Astrocyte of the spinal cord (primary cell): Measurements from ENCODE around the gene GPRC5A.
A peak's percentile ranks its signal among the peaks of the same experiment; 100 is the strongest.
"Not testable (repeated sequence)": the region's sequence is repeated elsewhere in the genome, so short reads cannot be mapped to it uniquely, and the experiment has no call there.

ENCODE experiments used
- DNase-seq: peaks from one replicate; pipeline ENCODE4 v3.0.0; 2011; ENCODE audit warnings: low read depth, low spot score
- H3K4me3 ChIP-seq: 2 replicates; pipeline ENCODE4 v1.5.1; 2011; ENCODE audit warnings: low read depth, mild to moderate bottlenecking, low read length, moderate library complexity
- in situ Hi-C: cut with HindIII; loops from 2 replicates; pipeline ENCODE4 v1.10.0; 2017; ENCODE audit warnings: low sequenced_read_pairs
- TF ChIP-seq, protein P1 (sequence below): IDR thresholded peaks from 2 replicates; pipeline ENCODE4 v1.5.1; 2012; ENCODE audit warnings: low read depth, mild to moderate bottlenecking, low read length, inconsistent platforms

Gene GPRC5A, protein sequence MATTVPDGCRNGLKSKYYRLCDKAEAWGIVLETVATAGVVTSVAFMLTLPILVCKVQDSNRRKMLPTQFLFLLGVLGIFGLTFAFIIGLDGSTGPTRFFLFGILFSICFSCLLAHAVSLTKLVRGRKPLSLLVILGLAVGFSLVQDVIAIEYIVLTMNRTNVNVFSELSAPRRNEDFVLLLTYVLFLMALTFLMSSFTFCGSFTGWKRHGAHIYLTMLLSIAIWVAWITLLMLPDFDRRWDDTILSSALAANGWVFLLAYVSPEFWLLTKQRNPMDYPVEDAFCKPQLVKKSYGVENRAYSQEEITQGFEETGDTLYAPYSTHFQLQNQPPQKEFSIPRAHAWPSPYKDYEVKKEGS

DNA sequence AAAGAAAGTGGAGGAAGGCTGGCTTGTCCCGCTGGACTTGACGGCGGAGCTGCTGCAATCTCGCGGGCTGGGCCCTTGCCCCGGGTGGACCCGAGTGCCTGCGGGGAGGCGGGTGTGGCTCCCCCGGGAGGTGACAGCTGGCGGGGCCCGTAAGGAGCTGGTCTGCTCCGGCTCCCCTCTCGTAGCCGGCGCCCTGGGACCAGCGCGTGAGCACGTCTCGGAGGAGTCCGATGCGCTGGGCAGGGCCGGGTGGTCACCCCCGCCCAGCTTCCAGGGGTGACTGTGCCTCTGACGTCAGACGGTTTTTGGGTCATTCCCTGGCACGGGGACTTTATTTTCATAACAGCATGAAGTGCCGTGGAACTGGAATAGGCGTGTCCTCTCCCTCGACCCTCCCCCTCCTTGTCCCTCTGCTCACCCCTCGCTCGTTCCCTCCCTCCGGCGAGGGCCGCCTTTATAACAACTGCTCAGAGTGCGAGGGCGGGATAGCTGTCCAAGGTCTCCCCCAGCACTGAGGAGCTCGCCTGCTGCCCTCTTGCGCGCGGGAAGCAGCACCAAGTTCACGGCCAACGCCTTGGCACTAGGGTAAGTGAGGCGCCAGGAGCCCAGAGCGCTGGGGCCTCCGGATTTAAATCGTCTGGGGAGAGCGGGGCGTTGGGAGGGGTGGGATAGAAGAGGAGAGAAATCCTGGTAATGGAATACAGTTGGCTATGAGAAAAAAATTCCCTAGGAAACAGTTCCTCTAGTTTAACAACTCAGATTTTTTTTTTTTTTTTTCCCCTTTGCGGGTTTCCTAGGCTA is at the start of gene GPRC5A:
TSS of gene GPRC5A (plus strand) at position 483 of the 801 bp plus-strand sequence. CDS start 16,688 bp downstream, outside the sequence.
- H3K4me3 ChIP-seq = peak within 1 kb of the TSS; percentile 56
- peak; percentile 98 for DNase-seq
- in situ Hi-C loops = no loop called here
- TF ChIP-seq, protein P1, sequence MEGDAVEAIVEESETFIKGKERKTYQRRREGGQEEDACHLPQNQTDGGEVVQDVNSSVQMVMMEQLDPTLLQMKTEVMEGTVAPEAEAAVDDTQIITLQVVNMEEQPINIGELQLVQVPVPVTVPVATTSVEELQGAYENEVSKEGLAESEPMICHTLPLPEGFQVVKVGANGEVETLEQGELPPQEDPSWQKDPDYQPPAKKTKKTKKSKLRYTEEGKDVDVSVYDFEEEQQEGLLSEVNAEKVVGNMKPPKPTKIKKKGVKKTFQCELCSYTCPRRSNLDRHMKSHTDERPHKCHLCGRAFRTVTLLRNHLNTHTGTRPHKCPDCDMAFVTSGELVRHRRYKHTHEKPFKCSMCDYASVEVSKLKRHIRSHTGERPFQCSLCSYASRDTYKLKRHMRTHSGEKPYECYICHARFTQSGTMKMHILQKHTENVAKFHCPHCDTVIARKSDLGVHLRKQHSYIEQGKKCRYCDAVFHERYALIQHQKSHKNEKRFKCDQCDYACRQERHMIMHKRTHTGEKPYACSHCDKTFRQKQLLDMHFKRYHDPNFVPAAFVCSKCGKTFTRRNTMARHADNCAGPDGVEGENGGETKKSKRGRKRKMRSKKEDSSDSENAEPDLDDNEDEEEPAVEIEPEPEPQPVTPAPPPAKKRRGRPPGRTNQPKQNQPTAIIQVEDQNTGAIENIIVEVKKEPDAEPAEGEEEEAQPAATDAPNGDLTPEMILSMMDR = peak; percentile 39

DNA sequence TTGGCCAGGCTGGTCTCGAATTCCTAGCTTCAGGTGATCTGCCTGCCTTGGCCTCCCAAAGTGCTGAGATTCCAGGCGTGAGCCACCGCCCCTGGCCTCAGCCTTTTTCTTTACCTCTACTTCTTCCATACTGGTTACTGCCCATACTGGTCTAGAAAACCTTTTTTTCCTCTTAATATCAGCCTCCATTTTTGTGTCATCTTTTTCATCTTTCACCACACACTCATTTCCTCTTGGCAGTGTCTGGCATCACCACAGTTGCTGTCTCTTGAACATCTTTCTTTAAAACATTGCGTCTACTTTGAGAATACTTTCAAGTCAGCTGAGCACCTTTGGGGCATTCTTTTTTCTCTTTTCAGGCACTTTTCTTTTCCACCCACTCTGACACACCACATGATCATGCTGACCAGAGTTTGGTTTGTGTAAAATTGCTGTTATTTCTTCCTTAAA is 45.5 kb upstream of the GPRC5A start:
- DNase-seq = no peak
- in situ Hi-C loops = no loop called here
- TF ChIP-seq, protein P1 = no peak
- H3K4me3 ChIP-seq = no peak overlapping the region

DNA sequence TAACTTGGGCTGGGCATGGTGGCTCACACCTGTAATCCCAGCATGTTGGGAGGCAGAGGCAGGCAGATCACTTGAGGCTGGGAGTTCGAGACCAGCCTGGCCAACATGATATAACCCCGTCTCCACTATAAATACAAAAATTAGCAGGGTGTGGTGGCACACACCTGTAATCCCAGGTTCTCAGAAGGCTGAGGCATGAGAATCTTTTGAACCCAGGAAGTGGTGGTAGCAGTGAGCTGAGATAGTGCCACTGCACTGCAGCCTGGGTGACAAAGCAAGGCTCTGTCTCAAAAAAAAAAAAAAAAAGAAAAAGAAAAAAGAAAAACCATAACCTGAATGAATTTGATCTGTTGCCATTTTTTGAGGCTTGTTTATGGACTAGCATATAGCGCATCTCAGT is 44.6 kb upstream of the GPRC5A start:
- in situ Hi-C loops, DNase-seq, H3K4me3 ChIP-seq: not testable (repeated sequence)

DNA sequence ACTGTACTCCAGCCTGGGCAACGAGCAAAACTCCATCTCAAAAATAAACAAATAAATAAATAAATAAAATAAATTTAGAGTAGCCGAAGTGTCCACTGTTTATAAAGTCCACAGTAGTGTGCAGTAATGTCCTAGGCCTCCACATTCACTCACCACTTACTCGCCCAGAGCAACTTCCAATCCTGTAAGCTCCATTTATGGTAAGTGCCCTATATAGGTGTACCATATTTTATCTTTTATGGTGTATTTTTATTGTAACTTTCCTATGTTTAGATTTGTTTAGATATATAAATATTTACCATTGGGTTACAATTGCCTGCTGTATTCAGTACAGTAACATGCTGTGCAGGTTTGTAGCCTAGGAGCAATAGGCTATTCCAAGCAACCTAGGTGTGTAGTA is 37.9 kb upstream of the GPRC5A start:
- DNase-seq = no peak
- TF ChIP-seq, protein P1 = no peak
- in situ Hi-C loops = no loop called here

DNA sequence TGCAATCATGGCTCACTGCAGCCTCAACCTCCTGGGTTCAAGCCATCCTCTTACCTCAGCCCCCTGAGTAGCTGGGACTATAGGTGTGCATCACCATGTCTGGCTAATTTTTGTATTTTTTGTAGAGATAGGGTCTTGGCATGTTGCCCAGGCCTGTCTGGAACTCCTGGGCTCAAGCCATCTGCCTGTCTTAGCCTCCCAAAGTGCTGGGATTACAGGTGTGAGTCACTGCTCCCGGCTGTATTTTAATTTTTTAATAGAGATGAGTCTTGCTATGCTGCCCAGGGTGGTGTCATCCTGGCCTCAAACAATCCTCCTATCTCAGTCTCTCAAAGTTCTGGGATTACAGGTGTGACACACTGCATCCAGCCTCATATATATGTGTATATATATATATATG is 31.7 kb upstream of the GPRC5A start:
- DNase-seq = no peak
- H3K4me3 ChIP-seq = no peak overlapping the region
- TF ChIP-seq, protein P1 = no peak
- in situ Hi-C loops = no loop called here

More for the DNA sequence above, 37.9 kb upstream of the GPRC5A start:
- H3K4me3 ChIP-seq = no peak overlapping the region

DNA sequence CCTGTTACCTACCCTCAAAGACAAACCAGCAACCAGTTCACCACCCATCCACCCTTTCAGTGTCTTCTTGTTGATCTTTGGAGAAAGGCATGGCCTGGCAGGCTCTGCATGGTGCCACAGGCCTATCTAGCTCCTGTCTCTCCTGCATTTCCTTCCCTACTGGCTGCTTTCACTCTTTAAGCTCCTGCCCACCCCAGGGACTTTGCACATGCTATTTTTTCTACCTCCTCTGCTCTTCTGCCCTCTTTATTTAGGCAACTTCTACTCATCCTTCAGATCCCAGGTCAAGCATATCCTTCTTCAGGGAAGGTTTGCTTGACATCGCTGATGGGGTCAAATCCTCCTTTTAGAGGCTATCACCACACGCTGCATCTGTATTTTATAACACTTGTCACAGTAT is 27.1 kb upstream of the GPRC5A start:
- TF ChIP-seq, protein P1 = no peak
- H3K4me3 ChIP-seq = no peak overlapping the region
- in situ Hi-C loops = no loop called here
- no peak for DNase-seq
